ENCODE data around the gene APOB. TPM values are rescaled to one million over a fixed set of nuclear protein-coding genes. Genes with fewer than 3 reads are reported as not detected.
A peak's percentile ranks its signal among the peaks of the same experiment; 100 is the strongest.

The APOB gene
- total and polyA plus RNA-seq, 2 experiments from 2014 or later: not detected

DNA sequence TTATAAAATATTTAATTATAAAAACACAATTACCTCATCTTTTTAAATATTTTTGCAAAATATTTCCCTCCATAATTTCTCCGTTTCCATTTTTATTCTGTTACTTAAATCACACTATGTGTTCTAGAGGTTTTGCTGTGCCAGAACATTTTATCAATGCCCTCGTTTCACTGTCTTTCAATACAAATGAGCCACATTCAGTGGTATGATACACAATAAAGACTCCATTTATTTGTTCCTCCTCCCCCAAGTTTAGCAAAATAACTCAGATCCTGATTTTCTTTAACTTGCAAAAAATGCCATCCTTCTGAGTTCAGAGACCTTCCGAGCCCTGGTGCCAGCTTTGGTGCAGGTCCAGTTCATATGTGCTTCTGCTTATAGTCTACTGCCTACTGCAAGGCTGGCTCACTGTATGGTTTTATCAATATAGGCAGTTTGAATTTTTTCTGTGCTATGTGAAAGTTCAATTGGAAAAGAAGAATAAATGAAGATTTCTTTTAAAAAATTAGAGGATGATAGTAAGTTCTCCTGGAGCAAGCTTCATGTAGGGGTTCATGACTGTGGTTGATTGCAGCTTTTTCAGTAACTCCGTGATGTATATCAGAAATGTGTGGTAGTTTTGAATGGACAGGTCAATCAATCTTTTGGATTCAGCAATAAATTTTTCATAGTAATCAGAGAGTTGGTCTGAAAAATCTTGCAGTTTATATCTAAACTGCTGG is 42.5 kb downstream of the APOB start:
- in situ Hi-C loops (cut with MboI): no loop called here
- WGBS, 2 experiments (ENCODE audit: low coverage in 1 of 2, low lambda C conversion rate in 2 of 2, missing lambda C conversion rate in 2 of 2): 34 to 43% methylated on average over 4 of the region's 4 CpGs
- H3K9me3 ChIP-seq (ENCODE audit: low read depth): no peaks in the 10 kb centered on the region
- no peak overlapping the region for H3K27ac ChIP-seq
- no peaks in the 10 kb centered on the region for H3K36me3 ChIP-seq (ENCODE audit: low read depth)
- no peaks in the 10 kb centered on the region for H3K9me2 ChIP-seq (ENCODE audit: insufficient read depth)
- no peak overlapping the region for H3K9ac ChIP-seq
- H3K4me2 ChIP-seq (ENCODE audit: unreplicated experiment): no peak overlapping the region
- no peaks in the 10 kb centered on the region for H4K20me1 ChIP-seq (ENCODE audit: insufficient read depth)
- no peak for TF ChIP-seq EZH2phosphoT487 (IDR thresholded peaks at IDR 0.05; ENCODE audit: insufficient read depth, low read depth)
- TF ChIP-seq EZH2 (IDR thresholded peaks at IDR 0.05; ENCODE audit: insufficient read depth, poor library complexity, severe bottlenecking): no peak
- no peak for DNase-seq
- no peaks in the 10 kb centered on the region for H3F3A ChIP-seq (ENCODE audit: insufficient read depth)
- no peaks in the 10 kb centered on the region for H3K27me3 ChIP-seq (replicated peaks; ENCODE audit: insufficient read depth)
- no peak overlapping the region for H3K4me3 ChIP-seq
- H3K4me1 ChIP-seq (ENCODE audit: insufficient read depth): no peaks in the 10 kb centered on the region
- no peaks in the 10 kb centered on the region for H3K79me2 ChIP-seq (ENCODE audit: insufficient read depth)
- H2AFZ ChIP-seq: no peak overlapping the region

DNA sequence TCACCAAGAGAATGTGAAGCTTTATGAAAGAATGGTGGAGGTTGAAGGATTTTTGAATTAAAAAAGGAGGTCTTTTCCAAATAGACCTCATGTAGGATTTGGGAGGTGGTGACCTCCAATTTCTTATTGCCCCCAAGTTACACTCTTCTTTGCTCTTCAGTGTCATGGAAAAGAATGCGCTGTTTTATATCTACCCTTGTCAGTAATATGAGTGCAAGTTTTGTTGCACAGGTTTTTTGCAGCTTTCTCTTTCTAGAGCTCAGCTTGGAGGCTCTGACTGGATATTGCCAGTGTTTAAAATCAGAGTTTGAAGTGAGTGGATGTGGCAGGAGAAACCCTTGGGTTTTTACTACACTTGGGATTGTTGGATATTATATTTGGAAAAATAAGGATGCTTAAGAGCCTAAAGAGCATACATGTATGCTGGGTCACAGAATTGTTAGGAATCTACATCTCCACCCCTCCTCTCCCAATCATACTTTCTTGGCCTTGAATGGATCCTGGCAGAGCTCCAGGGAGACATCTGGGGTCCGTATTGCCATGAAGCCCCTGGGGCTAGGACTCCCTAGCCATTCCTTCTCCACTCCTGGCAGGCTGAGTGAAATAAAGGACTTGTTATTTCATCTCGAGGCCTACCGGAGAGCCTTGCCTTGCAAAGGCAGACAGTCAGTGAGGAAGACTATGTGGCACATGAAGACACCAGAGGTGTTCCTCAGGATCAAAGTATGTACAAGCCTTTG is 43.8 kb downstream of the APOB start:
- in situ Hi-C loops (cut with MboI): no loop called here
- 47% methylated on average over 4 of the region's 4 CpGs for WGBS, 2 experiments (ENCODE audit: low coverage in 1 of 2, low lambda C conversion rate in 2 of 2, missing lambda C conversion rate in 2 of 2)

DNA sequence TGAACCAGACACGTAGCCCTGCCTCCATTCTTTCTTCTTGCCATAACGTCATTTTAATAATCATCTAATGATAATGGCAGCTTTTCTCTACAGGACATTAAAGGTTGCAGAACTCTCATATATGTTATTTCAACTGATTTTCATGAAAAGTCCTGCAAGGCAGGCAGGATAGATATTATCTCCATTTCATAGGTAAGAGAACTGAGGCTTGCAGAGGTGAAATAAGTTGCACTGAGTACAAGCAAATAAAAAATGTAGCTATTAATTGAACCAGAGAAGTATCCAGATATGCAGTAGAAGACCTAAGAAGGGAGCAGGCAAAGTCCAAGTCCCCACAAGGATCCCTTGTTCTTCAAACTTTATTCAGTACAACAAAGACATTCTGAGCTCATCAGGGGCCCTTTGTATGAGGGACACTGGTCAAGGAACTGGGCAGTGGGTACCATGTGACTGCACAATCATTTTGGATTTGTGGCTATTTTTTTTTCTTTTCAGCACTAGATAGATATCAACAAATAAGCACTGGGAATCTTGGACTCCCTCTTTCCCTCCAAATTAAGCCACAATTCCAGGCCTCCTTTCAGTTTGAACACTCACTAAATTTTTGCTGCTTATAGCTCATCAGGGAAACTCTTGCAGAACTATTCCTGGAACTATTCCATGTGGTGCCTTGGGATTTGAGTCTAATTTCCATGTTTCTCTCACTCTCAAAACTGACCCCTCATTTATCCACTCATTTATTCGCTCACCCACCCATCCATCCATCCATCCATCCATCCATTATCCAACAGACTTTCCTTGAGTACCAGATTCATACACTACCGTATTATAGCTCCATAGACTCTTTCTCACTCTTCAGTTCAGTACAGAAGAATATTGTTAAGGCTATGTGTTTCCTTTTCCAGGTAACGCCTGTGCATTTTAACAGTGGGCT is 44.6 kb downstream of the APOB start:
- TF ChIP-seq EZH2 (IDR thresholded peaks at IDR 0.05; ENCODE audit: insufficient read depth, poor library complexity, severe bottlenecking) (no peak), EZH2phosphoT487 (IDR thresholded peaks at IDR 0.05; ENCODE audit: insufficient read depth, low read depth) (no peak)
- WGBS, 2 experiments (ENCODE audit: low coverage in 1 of 2, low lambda C conversion rate in 2 of 2, missing lambda C conversion rate in 2 of 2): 30 to 32% methylated on average over 5 of the region's 5 CpGs
- Histone ChIP-seq H3K9me2 (ENCODE audit: insufficient read depth) (no peaks in the 10 kb centered on the region), H3K36me3 (ENCODE audit: low read depth) (no peaks in the 10 kb centered on the region), H3F3A (ENCODE audit: insufficient read depth) (no peaks in the 10 kb centered on the region), H3K27me3 (replicated peaks; ENCODE audit: insufficient read depth) (no peaks in the 10 kb centered on the region), H3K4me3 (no peak overlapping the region), H3K79me2 (ENCODE audit: insufficient read depth) (no peaks in the 10 kb centered on the region), H3K27ac (no peak overlapping the region), H3K9ac (no peak overlapping the region), H4K20me1 (ENCODE audit: insufficient read depth) (no peaks in the 10 kb centered on the region), H3K9me3 (ENCODE audit: low read depth) (no peaks in the 10 kb centered on the region), H2AFZ (no peak overlapping the region), H3K4me2 (ENCODE audit: unreplicated experiment) (no peak overlapping the region), H3K4me1 (ENCODE audit: insufficient read depth) (no peaks in the 10 kb centered on the region)
- in situ Hi-C loops (cut with MboI): no loop called here
- DNase-seq: no peak

More for the DNA sequence above, 43.8 kb downstream of the APOB start:
- H3K4me3 ChIP-seq: no peak overlapping the region
- peak; percentile 2 for DNase-seq
- H3K9me2 ChIP-seq (ENCODE audit: insufficient read depth): no peaks in the 10 kb centered on the region
- H3F3A ChIP-seq (ENCODE audit: insufficient read depth): no peaks in the 10 kb centered on the region
- H3K27me3 ChIP-seq (replicated peaks; ENCODE audit: insufficient read depth): no peaks in the 10 kb centered on the region
- H3K79me2 ChIP-seq (ENCODE audit: insufficient read depth): no peaks in the 10 kb centered on the region
- TF ChIP-seq EZH2phosphoT487 (IDR thresholded peaks at IDR 0.05; ENCODE audit: insufficient read depth, low read depth) (no peak), EZH2 (IDR thresholded peaks at IDR 0.05; ENCODE audit: insufficient read depth, poor library complexity, severe bottlenecking) (no peak)
- no peaks in the 10 kb centered on the region for H3K9me3 ChIP-seq (ENCODE audit: low read depth)
- H3K9ac ChIP-seq: no peak overlapping the region
- no peaks in the 10 kb centered on the region for H4K20me1 ChIP-seq (ENCODE audit: insufficient read depth)
- H3K27ac ChIP-seq: no peak overlapping the region
- H3K4me1 ChIP-seq (ENCODE audit: insufficient read depth): no peaks in the 10 kb centered on the region
- H2AFZ ChIP-seq: no peak overlapping the region
- H3K4me2 ChIP-seq (ENCODE audit: unreplicated experiment): no peak overlapping the region
- no peaks in the 10 kb centered on the region for H3K36me3 ChIP-seq (ENCODE audit: low read depth)
